Ammon's horn (tissue), 1 donor: ENCODE measurements around the gene FZD2.

Source experiments
- DNase-seq: peaks from one replicate; pipeline ENCODE4 v3.0.0-alpha.2; 2016; ENCODE audit warnings: low spot score

FZD2 gene

GRCh38 chr17:44607836-44608690, 50.8 kb downstream of the FZD2 start:
- no peak for DNase-seq

- no peak for DNase-seq
Observed at GRCh38 chr17:44608727-44609435, 51.6 kb downstream of the FZD2 start.

- DNase-seq = no peak
Observed at GRCh38 chr17:44610331-44610730, 53.0 kb downstream of the FZD2 start.
